ENCODE results near the gene CMTR1.

DNA sequence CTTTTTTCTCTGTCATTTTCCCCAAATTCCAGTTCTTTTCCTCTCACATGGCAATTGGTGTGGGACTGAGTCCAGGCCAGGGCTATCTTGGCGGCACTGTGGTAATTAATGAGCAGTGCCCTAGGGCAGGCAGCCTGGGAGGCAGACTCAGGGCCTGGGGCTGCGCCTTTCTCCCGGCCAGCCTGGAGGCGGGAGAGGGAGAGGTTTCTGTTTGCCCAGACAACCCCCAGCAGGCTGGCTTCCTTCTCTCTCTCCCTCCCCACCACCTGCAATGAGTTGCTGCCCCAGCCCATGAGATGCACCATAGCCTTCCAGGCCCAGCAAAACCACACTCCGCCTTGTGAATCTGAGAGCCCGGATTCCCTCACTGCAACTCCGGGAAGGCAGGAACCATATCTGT lies 81.8 kb downstream of the CMTR1 start:
- TF ChIP-seq, protein P1, sequence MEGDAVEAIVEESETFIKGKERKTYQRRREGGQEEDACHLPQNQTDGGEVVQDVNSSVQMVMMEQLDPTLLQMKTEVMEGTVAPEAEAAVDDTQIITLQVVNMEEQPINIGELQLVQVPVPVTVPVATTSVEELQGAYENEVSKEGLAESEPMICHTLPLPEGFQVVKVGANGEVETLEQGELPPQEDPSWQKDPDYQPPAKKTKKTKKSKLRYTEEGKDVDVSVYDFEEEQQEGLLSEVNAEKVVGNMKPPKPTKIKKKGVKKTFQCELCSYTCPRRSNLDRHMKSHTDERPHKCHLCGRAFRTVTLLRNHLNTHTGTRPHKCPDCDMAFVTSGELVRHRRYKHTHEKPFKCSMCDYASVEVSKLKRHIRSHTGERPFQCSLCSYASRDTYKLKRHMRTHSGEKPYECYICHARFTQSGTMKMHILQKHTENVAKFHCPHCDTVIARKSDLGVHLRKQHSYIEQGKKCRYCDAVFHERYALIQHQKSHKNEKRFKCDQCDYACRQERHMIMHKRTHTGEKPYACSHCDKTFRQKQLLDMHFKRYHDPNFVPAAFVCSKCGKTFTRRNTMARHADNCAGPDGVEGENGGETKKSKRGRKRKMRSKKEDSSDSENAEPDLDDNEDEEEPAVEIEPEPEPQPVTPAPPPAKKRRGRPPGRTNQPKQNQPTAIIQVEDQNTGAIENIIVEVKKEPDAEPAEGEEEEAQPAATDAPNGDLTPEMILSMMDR (IDR thresholded peaks at IDR 0.05), result no peak
- TF ChIP-seq ZFX (IDR thresholded peaks at IDR 0.05; ENCODE audit: borderline replicate concordance), result no peak

Data from 22Rv1 (cell line).